Left renal pelvis (tissue), 4 donors: Measurements from ENCODE around the gene UBASH3A. TPM values are rescaled to one million over a fixed set of nuclear protein-coding genes. Genes with fewer than 3 reads are reported as not detected.
"Not testable (repeated sequence)": the region's sequence is repeated elsewhere in the genome, so short reads cannot be mapped to it uniquely, and the experiment has no call there.

Experiments
- DNase-seq, 4 donors: peaks; one replicate each; pipeline ENCODE4 v3.0.0-alpha.2; 2013; ENCODE audit warnings: low read depth in 4 of 4, low spot score in 3 of 4
- polyA plus RNA-seq, 4 donors: library from polyadenylated mRNA; unstranded; fragments of 120-200 nt; gene quantifications; one replicate each; pipeline ENCODE4 v1.2.1, GENCODE V29; 2013; ENCODE audit not compliant: insufficient read length in 4 of 4

The UBASH3A gene
- polyA plus RNA-seq, 4 donors = 0.07 TPM; not detected in 2

DNA sequence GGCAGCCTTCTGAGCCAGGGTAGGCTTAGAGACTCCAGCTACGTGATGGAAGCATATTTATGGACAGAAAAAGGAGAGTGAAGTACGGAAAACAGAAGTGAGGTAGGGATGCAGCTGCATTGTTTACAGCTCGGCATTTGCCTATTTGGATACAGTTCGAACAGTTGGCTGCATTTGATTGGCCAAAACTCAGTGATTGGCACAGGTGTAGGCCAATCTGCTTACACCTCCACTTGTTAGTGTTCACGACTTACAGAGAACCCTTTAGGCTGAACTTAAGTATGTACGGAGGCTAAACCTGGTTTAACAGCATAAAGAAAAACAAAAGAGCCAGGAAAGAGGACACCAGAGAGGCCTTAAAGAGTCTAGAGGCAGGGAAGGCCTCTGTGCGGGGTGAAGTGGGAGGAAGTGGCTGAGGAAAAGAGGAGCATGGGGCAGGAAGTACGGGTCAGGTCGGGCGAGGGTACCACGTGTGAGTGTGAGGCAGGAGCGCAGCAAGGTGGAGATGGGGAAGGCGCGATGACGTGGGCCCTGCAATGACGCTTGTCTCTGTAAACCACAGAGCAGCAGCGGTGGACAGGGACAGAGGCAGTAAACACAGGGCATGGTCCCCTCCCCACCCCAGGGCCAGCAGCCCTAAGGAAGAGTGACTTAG, 60.3 kb downstream of the UBASH3A start:
- DNase-seq = no peak

DNA sequence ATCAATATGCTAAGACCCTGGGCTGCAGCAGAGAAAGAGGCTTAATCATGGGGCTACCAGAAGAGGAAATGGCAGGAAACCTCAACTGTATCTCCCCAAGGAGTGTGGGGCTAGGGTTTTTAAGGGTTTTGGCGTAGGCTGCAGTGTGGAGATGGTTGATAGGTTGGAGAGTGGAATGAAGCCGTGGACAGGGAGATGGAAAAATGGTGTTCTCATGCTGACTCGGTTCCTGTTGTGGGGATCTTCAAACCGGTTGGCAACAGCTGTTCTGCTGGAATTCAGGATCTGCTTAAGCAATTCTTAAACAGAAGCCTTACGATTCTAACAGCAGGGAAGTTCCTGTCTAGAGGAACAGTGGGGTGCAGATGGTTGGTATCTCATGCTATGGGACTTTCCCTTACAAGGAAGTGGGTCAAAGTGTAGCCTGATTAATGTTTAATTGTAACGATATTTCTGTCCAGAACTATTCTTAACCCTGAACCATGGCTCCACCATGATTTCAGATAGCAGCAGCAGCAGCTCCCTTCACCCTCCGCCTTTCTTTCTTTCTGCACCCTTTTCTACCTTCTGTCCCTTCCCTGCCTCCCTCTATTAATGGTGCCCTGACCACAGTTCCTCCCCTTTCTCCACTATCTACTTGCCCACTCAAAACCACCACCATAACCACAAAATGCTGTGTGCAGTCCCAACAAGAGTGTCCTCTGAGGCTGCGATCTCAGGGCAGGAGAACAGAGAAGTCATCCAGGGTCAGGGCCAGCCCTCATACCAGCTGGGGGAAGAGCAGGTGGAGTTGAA, 61.5 kb downstream of the UBASH3A start:
- DNase-seq = no peak

DNA sequence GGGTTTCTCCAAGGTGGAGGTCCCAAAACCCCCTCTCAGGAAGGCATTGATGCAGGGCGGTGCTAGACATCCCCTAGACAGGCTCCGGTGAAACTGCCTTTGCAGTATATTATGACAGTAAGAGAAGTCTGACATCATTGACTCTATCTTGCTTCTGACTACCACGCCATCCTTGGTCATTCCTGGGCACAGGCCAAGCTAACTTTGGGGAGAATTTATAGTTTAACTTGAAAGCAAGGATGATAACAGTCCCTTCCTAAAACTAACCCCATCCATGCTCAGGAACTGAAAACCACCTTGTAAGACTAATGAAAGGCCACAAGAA, 62.1 kb downstream of the UBASH3A start:
- no peak for DNase-seq

DNA sequence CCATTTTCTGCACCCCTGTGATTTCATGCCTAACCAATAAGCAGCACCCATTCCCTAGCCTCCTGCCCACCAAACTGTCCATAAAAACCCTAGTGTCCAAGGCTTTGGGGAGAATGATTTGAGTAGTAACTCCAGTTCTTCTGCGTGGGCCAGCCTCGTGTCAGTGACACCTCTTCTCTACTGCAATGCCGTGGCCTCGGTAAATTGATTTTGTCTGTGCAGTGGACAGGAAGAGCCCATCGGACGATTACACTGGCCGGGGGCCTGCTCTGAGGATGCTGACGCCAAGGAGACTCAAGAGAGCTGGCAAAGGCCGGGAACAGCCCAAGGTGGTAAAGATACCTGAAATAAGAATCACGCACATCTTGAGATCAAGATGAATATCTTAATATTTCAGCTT, 63.0 kb downstream of the UBASH3A start:
- no peak for DNase-seq

DNA sequence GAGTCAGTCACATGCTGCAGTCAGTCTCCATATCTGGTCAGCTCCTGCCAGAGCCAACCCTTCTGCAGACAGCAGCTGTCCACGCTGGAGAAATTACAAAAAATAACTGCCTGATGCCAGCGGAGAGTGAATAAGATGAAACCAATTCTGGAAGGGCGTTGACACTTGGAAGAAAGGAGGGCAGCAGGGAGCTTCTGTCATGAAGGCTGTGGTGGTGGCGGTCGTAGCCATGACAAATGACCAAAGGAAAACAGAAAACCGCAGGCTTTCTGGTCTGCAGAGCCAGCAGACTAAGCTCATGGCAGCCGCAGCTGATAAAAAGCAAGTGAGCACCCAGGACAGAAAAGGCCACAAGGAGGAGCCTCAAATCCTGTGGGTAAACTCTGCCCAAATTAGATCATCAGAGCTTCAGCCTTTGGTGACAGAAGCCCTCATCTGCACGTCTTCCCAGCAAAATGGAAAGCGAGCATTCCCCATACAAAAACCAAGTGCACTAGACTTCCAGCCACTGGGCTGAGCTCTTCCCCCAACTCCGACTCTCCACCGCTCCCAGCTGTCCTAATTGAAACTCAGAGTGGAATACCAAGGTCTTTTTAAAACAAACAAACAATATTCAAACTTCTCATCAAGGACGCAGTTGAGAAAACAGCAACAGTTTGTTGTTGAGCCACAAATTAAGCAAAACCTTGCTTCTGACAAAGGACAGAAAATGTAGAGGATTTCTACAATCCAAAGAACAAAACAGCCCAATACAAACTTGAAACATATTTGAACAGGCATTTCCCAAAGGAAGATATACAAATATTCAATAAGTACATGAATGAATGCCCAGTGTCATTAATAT, 63.7 kb downstream of the UBASH3A start:
- no peak for DNase-seq

DNA sequence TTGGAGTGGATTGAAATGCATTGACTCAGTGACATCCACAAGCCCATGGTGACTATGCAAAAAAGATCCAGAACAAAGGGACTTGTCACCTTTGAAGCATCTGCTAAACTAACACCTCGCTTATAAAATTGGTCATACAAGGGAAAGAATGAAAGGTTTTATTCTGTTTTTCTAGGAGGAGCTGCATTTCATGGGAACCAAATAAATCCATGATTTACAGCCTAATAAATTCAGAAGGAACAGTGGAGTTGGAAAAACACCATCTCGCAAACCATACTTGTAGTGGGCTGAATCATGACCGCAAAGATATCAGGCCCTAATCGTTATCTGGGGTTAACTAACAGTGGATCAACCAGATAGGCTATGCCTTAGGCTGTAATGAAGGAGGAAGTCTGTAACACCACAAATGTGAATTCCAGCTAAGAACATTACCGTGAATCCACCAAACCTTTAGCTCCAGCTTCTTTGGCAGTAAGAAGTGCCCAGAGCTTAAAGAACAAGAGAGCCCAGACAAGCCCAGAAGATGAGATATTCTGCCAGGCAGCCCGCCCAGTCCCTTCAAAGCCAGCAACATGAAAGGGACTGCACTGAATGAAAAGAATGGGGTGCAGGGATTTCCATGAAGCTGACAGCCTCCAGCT, 64.9 kb downstream of the UBASH3A start:
- no peak for DNase-seq

DNA sequence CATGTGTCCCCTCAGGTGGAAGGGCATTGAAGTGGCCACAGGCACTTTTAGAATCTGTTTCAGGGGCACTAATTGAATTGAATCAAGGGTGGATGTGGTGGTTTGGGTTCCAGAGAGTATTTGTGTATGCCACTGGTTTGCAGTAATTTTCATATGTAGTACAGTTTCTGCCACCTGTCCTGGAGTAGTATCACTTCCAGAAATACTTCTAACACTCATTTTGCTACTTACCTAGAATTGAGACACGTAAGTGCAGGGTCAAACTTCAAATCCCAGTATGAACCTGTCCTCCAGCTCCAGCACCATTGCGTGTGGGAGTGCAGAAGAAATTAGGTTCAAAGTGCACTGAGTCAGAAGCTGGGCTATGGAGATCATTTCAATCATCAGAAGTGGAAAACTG, 65.6 kb downstream of the UBASH3A start:
- DNase-seq = no peak

DNA sequence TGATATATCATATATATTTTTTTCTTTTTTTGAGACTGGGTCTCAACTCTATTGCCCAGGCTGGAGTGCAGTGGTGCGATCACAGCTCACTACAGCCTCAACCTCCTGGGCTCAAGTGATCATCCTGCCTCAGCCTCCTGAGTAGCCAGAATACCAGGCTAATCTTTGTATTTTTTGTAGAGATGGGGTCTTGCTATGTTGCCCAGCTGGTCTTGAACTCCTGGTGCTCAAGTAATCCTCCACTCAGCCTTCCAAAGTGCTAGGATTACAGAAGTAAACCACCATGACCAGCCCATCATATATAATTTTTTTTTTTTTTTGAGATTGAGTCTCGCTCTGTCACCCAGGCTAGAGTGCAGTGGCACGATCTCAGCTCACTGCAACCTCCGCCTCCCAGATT, 66.0 kb downstream of the UBASH3A start:
- DNase-seq = not testable (repeated sequence)

DNA sequence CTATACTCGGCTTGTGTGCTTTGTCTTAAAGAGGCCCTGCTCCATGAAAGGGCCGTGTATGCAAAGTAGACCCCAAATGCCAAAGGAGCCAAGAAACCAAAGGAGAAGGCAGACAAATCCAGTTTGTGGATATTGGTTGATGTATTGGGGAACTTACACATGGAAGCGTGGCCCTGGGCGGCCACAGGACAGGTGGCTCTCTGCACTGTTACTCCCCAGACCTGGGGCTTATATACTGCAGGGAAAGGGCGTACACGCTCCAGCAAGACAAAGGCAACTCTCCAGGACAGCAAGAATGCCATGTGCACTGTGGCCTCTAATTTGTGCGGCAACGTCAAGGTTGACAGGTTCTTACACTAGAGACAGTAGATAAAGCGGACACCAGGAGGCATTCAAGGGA, 67.5 kb downstream of the UBASH3A start:
- no peak for DNase-seq

DNA sequence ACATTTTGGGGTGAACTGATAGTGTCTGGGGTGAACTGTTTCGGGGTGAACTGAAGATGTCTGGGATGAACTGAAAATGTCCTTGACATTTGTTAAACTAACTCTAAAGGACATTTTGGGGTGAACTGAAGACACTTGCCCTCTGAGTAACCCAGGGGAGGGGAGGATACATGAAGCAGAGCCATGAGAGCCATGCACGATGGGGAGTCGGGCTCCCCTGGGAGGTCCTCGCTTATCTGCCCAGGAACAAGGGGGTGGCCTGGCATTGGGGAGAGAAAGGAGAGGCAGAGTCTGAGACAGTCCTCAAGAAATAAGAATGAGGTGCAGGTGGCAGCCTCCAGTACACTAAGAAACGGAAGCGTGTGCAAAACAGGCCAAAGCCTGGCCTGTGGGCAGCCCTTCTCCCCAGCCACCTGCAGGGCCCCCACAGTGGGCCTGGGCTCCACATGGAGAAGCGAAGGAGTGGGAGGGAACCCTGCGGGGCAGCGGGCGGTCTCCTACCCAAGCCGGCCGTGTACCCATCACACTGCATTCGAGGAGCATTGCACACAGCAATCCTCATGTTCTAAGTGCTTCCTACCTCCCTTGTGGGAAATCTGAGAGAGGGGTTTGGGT, 68.1 kb downstream of the UBASH3A start:
- DNase-seq = no peak

DNA sequence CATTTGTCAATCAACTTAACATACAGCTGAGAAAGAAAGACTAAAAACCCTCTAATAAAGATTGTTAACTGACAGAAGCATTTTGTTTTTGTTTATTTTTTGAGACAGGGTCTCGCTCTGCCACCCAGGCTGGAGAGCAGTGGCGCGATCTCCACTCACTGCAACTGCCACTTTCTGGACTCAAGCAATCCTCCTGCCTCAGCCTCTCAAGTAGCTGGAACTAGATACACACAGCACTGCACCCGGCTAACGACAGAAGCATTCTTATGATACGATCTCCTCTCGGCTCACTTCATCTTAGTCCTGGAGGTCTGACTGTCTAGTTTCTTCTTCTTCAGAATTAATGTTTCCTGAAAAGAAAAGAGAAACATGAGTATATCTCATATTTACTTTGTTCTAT, 68.8 kb downstream of the UBASH3A start:
- DNase-seq = no peak

DNA sequence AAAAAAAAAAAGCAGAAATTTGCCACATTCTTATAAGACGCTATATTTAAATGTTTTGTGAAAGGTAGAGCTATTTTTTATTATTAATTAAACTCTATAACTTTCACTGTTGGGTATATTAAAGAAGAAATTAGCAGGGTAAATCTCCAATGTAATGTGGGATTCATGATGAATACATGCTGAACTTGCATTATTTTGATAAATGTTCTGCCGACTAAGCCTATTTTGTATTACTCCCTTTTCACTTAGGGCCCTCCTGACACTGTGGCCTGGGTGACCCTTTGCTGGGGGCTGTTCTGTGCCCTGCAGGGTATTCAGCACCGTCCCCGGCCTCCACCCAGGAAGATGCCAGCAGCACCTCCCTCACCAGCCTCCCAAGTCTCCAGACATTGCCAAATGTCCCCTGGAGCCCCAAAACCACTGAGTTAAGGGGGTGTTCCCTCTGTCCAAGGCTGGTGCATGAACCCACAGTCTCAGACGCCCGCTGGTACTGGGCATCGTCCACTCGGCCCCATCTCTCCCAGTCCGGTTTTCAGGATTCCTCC, 69.9 kb downstream of the UBASH3A start:
- DNase-seq = no peak

DNA sequence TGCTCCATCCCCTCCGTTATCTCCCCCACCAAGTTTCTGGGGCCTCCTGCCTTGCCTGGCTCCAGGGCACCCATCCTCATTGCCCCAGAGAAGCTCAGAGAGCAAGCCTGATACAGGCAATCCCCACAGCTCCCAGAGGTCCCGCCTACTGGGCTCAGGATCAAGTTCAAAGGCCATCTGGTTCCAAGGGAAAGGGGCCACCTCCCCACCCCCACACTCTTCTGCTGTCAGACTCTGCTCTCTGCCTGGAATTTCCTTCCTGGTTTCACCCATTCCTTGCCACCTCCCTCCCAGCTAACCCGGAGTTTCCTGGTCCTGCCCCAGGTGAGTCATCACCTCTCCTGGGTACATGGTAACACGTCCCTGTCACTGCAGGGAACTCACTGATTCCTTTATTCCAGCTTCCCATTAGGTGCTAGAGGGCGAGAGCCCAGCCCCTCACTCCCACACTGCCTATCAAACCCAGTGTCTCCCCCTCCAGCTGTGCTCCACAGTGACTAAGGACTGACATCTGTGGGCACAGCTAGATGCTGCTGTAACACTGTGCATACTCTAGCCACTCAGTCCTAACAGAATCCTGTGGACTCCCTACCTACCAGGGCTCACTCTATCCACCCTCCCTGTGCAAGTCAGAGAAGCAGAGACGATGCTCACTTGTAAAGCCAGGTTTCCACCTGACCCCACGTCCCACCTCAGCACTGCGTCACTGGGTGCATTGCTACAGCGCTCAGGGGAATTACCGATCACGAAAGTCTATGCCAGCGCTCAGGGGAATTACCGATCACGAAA, 70.5 kb downstream of the UBASH3A start:
- no peak for DNase-seq

DNA sequence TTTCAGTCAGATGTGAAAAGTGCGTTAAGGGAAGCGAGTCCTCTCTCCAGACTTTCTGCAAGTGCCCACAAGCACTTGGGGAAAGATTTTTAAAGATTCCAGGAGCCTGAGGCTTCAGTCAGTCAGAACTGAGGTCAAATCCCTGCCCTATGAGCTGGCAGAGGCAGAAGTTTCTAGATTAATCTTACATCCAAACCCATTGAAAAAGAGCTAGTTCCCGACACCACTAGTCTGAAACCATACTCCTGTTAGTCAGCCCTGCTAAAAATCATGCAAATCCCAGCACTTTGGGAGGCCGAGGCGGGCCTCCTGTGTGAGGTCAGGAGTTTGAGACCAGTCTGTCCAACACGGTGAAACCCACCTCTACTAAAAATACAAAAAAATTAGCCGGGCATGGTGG, 71.3 kb downstream of the UBASH3A start:
- no peak for DNase-seq

DNA sequence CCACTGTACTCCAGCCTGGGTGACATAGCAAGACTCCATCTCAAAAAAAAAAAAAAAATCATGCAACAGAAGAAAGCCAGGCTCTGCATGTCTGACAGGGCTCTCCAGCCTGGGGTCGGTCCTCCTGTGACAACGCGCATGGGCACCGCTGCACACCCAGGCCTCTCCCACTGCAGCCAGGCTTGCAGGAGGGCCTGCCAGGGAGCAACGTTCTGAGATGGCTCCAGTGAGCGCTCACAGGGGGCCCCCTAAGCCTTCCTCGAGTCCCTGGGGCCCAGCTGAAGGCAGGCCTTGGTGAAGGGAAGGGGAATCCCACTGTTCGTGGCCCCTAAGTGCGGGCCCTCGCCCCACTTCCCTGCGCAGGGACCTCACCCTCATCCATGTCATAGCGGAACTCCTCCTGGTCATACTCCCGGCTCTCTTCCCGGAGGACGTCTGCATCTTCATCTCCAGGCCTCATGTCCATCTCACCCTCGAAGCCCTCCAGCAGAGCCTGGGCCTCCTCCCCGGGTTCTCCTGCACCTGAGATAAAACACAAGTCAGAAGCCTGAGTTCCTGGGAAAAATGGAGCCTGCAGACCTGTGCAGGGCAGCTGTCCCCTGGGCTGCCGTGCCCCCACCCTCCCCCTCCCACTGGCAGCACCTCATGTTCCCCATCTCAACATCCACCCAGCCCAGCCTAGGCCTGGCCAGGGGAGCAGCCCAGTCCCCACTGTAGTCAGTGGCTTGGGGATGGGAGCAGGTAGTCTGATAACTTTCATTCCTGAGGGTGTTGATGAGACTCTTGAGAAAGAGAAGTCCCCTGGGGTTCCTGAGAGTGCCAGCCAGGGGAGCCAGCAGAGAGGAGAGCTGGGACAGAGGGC, 72.1 kb downstream of the UBASH3A start:
- DNase-seq = no peak

DNA sequence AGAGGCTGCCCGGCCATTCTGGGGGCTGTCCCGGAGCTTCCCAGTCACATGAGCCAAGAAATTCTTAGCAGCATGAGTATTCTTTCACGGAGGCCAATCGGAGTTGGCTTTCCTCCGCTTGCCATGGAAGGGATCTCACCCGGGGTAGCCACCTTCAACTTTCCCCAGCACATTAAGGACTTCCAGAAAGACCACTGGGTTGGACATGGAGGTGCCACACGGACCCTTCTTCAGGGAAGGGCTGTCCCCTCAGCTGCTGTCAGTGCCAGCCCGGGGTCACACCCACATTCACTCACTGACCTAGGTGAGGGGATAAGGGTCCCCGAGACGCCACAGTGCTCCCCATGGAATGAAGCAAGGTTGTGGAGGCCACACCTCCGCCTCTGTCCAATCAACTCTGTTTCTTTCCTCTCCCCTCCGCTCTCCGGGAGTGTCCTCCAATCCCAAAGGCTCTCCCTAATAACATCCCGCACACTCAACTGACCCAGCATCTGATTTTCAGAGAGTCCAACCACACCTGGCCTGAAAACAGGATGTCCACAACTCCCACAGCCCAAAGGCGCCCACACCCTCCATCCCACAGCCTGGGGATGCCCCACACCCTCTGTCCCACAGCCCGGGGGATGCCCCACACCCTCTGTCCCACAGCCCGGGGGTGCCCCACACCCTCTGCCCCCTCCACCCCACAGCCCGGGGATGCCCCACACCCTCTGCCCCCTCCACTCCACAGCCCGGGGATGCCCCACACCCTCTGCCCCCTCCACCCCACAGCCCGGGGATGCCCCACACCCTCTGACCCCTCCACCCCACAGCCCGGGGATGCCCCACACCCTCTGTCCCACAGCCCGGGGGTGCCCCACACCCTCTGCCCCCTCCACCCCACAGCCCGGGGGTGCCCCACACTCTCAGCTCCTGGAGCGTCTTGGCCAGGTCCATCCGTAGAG, 73.0 kb downstream of the UBASH3A start:
- DNase-seq = no peak

DNA sequence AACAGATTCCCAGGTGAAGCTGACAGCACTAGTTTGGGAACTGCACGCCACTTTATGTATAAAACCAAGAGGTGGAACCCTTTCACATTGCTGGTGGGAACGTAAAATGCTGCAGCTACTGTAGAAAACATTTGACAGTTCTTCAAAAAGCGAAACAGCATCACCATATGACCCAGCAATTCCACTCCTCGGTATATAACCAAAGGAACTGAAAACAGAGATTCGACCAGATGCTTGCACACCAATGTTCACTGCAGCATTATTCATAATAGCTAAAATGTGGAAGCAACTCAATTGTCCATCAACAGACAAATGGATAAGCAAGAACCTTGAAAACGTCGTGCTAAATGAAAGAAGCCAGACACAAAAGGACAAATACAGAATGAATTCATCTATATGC, 74.8 kb downstream of the UBASH3A start:
- no peak for DNase-seq

DNA sequence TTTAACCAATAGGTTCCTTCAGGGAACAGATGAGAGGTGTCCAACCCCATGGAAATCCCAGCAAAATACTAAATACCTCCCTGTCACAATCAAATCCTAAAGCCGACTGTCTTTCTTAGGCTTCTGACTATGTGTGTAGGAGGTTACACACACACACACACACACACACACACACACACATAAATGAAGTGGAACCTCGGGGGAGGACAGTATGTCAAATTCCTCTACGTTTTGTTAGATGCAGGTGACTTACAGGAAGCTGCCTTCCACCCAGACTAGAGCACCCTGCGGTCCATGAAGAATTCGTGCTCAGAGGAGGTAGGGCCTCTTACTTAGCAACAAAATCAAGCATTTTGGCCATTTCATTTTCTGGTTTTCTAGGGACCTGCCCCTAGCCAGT, 75.9 kb downstream of the UBASH3A start:
- DNase-seq = no peak
